Kidney (tissue), 14 donors: Measurements from ENCODE around the gene SLC23A3. TPM values are rescaled to one million over a fixed set of nuclear protein-coding genes. Genes with fewer than 3 reads are reported as not detected.

Experiments used
- DNase-seq, 5 donors: peaks; one replicate each; pipeline ENCODE4 v3.0.0-alpha.2; 2013 to 2020
- FAIRE-seq: peaks from 2 replicates; lab custom pipeline; 2012; peaks lifted over from hg19 to GRCh38; lab: Jason Lieb, UNC
- H3K27ac ChIP-seq, 2 donors: one replicate each; pipeline ENCODE4 v1.7.0; 2013; ENCODE audit warnings: low read depth in 2 of 2, low read length in 2 of 2, inconsistent platforms in 1 of 2
- H3K27me3 ChIP-seq: one replicate; pipeline ENCODE4 v1.7.1; 2013; ENCODE audit warnings: low read length, inconsistent platforms; ENCODE audit not compliant: control insufficient read depth, insufficient read depth
- H3K36me3 ChIP-seq, 3 donors: one replicate each; pipeline versions ENCODE4 v1.7.0 to v1.7.1; 2013; ENCODE audit warnings: low read length in 3 of 3, control low read depth in 1 of 3, inconsistent platforms in 1 of 3; ENCODE audit not compliant: insufficient read depth in 3 of 3, control insufficient read depth in 2 of 3
- H3K4me1 ChIP-seq, 3 donors: one replicate each; pipeline versions ENCODE4 v1.7.0 to v1.7.1; 2013; ENCODE audit warnings: low read length in 3 of 3, inconsistent platforms in 1 of 3, low read depth in 1 of 3; ENCODE audit not compliant: control insufficient read depth in 2 of 3, insufficient read depth in 2 of 3
- H3K4me3 ChIP-seq, 3 donors: one replicate each; pipeline versions ENCODE4 v1.7.0 to v1.8.1; 2013; ENCODE audit warnings: low read length in 3 of 3, control low read depth in 1 of 3, inconsistent platforms in 1 of 3
- H3K9ac ChIP-seq, 3 donors: one replicate each; pipeline versions ENCODE4 v1.7.0 to v1.7.1; 2013; ENCODE audit warnings: low read length in 3 of 3, control low read depth in 1 of 3, inconsistent platforms in 1 of 3
- H3K9me3 ChIP-seq, 3 donors: one replicate each; pipeline versions ENCODE4 v1.7.0 to v1.7.1; 2013; ENCODE audit warnings: low read length in 3 of 3, control low read depth in 1 of 3, inconsistent platforms in 1 of 3; ENCODE audit not compliant: control insufficient read depth in 2 of 3, insufficient read depth in 1 of 3
- CTCF ChIP-seq: IDR thresholded peaks from 3 replicates; pipeline ENCODE4 v1.5.1; 2012; ENCODE audit warnings: mild to moderate bottlenecking, moderate library complexity, borderline replicate concordance; ENCODE audit not compliant: insufficient read depth; ENCODE audit errors: extremely low read depth
- intact Hi-C: fragments of 100-400 bp; cut with DNase I; formaldehyde crosslinking; loops from one replicate; pipeline ENCODE4 v1.11.1; 2022
- polyA plus RNA-seq: library from polyadenylated mRNA; stranded (reverse); fragments of 350-450 nt; fragmentation: Illumina TruSeq; extraction: RNeasy Lipid Tissue Mini Kit (QIAGEN cat#74804); gene quantifications from one replicate; pipeline ENCODE4 v1.2.3, GENCODE V29; 2014; ENCODE audit warnings: low read depth, low replicate concordance; ENCODE audit not compliant: insufficient read depth
- total RNA-seq: library from RNA; stranded (reverse); fragmentation: NEBNext Ultra II Directional; extraction: Animal tissue kit (Norgen Biotek cat#: 25700); gene quantifications from one replicate; pipeline ENCODE4 v1.2.1, GENCODE V29; 2021
- donor health status: control.
- donor health status: control.
- donor health status: control.
- donor health status: control.
- donor health status: control.
- donor health status: DM: yes; HTN: yes; CAD: no.
- donor health status: Normal renal cell carcinoma (clear cell type).

SLC23A3 gene
- total and polyA plus RNA-seq, 2 donors from 2014 or later = 2.8 to 10.9 TPM

DNA sequence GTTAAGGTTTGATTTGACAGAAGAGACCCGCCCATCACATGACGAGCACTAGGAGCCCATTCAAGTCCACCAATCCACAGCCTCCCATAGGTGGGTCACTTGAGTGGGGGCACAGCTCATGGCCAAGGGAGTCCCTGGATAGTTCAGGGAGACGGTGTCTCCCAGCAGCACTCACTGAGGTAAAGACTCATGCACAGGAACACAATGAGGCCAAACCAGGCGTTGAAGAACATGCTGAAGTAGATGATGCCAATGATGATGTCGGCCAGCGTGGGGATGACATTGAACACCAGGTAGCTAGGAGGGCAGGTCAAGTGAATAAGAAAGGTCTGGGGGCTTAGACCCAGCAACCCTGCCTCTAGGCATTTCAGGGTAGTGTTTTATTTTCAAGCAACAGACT is 45.0 kb upstream of the SLC23A3 start:
- no peak overlapping the region for H3K4me3 ChIP-seq
- H3K4me1 ChIP-seq = peaks cover 0 to 15% (median 6%) of the 10 kb centered on the region in 3 donors
- H3K27ac ChIP-seq = no peak overlapping the region
- H3K36me3 ChIP-seq = peaks cover 2 to 21% (median 10%) of the 10 kb centered on the region in 3 donors
- H3K27me3 ChIP-seq = no peaks in the 10 kb centered on the region
- no peaks in the 10 kb centered on the region for H3K9me3 ChIP-seq
- H3K9ac ChIP-seq = no peak overlapping the region
- no peak for TF ChIP-seq CTCF
- FAIRE-seq (no peak), DNase-seq (no peak)
- intact Hi-C loops = no loop called here

DNA sequence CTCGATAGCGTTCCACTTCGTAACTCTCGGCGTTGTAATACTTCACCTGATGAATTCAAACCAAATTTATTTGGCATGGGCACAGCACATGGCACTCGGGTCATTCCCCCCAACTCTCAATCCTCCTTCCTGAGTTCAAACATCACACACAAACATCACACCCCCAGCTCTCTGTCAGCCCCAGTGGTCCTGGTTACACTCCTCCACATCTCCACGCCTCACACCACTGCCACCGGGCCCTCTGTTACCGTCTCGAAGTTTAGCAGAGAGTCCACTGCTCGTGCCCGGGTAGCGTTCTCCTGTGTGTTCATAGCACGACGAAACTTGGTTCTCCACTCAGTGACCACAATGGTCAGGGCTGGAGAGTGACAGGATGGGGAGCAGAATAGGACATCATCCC is 44.3 kb upstream of the SLC23A3 start:
- H3K27ac ChIP-seq = no peak overlapping the region
- peaks cover 0 to 9% (median 2%) of the 10 kb centered on the region in 3 donors for H3K4me1 ChIP-seq
- FAIRE-seq = no peak
- H3K9me3 ChIP-seq = no peaks in the 10 kb centered on the region
- peaks cover 2 to 26% (median 10%) of the 10 kb centered on the region in 3 donors for H3K36me3 ChIP-seq
- H3K4me3 ChIP-seq = no peak overlapping the region
- no peaks in the 10 kb centered on the region for H3K27me3 ChIP-seq
- DNase-seq = no peak
- TF ChIP-seq CTCF = no peak
- intact Hi-C loops = no loop called here
- no peak overlapping the region for H3K9ac ChIP-seq

DNA sequence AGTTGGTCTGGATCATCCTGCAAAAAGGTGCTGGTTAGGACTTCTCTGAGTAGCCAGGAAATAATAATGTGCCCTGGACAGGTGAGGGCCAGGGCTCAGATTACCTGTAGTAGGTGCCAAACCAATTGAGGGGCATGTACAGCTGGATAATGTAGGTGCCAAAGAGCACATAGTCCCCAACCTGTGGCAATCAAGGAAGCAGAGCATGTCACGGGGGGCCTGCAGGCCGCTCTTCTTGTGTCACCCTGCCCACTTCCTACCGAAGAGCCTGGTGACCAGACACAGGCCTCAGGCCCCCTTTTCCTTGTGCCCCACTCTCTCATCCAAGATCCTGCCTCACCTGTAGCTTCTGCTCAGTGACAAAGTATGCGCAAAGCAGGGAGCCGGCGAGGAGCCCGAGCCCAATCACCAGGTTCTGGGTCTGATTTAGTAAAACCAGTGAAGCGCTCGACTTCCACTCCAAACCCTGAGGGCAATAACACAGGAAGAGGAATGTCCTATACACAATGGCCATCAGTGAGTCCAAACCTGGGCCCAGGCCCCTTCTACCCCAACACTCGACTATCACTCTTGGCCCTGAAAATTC is 43.8 kb upstream of the SLC23A3 start:
- Histone ChIP-seq H3K9ac (no peak overlapping the region), H3K4me1 (peaks cover 0 to 6% (median 0%) of the 10 kb centered on the region in 3 donors), H3K27ac (no peak overlapping the region), H3K27me3 (no peaks in the 10 kb centered on the region), H3K36me3 (peaks cover 2 to 31% (median 16%) of the 10 kb centered on the region in 3 donors), H3K4me3 (no peak overlapping the region), H3K9me3 (no peaks in the 10 kb centered on the region)
- no peak for DNase-seq
- no peak for FAIRE-seq
- TF ChIP-seq CTCF = no peak
- intact Hi-C loops = no loop called here

DNA sequence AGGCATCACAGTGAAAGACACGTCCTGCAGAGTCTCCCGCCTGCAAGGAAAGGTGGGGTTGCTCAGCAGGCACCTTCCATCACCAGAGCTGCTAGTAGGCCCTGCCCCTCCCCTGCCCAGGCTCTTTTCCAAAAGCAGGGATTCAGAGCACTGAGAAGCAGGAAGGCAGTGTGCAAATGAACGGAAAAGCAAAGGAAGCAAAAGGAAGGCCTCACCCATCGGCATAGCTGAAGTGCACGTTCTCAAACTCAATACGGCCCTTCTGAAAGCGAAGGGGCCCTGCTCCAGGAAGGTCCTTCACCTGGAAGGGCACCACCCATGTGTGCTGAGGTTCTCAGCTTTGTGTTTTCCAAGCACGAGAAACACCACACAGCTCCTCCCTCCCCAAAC is 43.2 kb upstream of the SLC23A3 start:
- Histone ChIP-seq H3K4me1 (peaks cover 0 to 4% (median 2%) of the 10 kb centered on the region in 3 donors), H3K4me3 (no peak overlapping the region), H3K27ac (no peak overlapping the region), H3K9ac (no peak overlapping the region), H3K36me3 (peaks cover 2 to 37% (median 20%) of the 10 kb centered on the region in 3 donors), H3K9me3 (no peaks in the 10 kb centered on the region), H3K27me3 (no peaks in the 10 kb centered on the region)
- FAIRE-seq (no peak), DNase-seq (no peak)
- TF ChIP-seq CTCF = no peak
- intact Hi-C loops = no loop called here
